ENCODE measurements around the gene PCBP3.

PCBP3 gene

GRCh38 chr21:45941717-45942546, 298.4 kb downstream of the PCBP3 start:
- Histone ChIP-seq H3K36me3 (no peaks in the 10 kb centered on the region), H3K27ac (no peak overlapping the region), H3K27me3 (ENCODE audit: insufficient read depth, low read depth, severe bottlenecking) (no peaks in the 10 kb centered on the region), H3K9me3 (ENCODE audit: severe bottlenecking) (no peaks in the 10 kb centered on the region), H3K4me3 (ENCODE audit: low read depth, low read length) (no peak overlapping the region)
- TF ChIP-seq CTCF (IDR thresholded peaks at IDR 0.05; ENCODE audit: low read depth, low read length), result no peak
- DNase-seq, result no peak

- H3K27ac ChIP-seq, result no peak overlapping the region
- H3K4me3 ChIP-seq (ENCODE audit: low read depth, low read length), result no peak overlapping the region
- no peak for TF ChIP-seq CTCF (IDR thresholded peaks at IDR 0.05; ENCODE audit: low read depth, low read length)
- no peaks in the 10 kb centered on the region for H3K27me3 ChIP-seq (ENCODE audit: insufficient read depth, low read depth, severe bottlenecking)
- no peak for DNase-seq
- H3K36me3 ChIP-seq, result no peaks in the 10 kb centered on the region
- no peaks in the 10 kb centered on the region for H3K9me3 ChIP-seq (ENCODE audit: severe bottlenecking)
These were observed 299.5 kb downstream of the PCBP3 start for GRCh38 chr21:45942755-45943629.

- TF ChIP-seq CTCF (IDR thresholded peaks at IDR 0.05; ENCODE audit: low read depth, low read length), result no peak
- no peaks in the 10 kb centered on the region for H3K9me3 ChIP-seq (ENCODE audit: severe bottlenecking)
- H3K27me3 ChIP-seq (ENCODE audit: insufficient read depth, low read depth, severe bottlenecking), result no peaks in the 10 kb centered on the region
- H3K36me3 ChIP-seq, result no peaks in the 10 kb centered on the region
- H3K27ac ChIP-seq, result no peak overlapping the region
- DNase-seq, result no peak
- H3K4me3 ChIP-seq (ENCODE audit: low read depth, low read length), result no peak overlapping the region
These were observed 300.4 kb downstream of the PCBP3 start for GRCh38 chr21:45943630-45944540.

- no peak overlapping the region for H3K4me3 ChIP-seq (ENCODE audit: low read depth, low read length)
- H3K27me3 ChIP-seq (ENCODE audit: insufficient read depth, low read depth, severe bottlenecking), result no peaks in the 10 kb centered on the region
- TF ChIP-seq CTCF (IDR thresholded peaks at IDR 0.05; ENCODE audit: low read depth, low read length), result no peak
- H3K27ac ChIP-seq, result no peak overlapping the region
- no peaks in the 10 kb centered on the region for H3K9me3 ChIP-seq (ENCODE audit: severe bottlenecking)
- DNase-seq, result no peak
- no peaks in the 10 kb centered on the region for H3K36me3 ChIP-seq
These were observed 301.1 kb downstream of the PCBP3 start for GRCh38 chr21:45944601-45945000.

- Histone ChIP-seq H3K27ac (no peak overlapping the region), H3K4me3 (ENCODE audit: low read depth, low read length) (no peak overlapping the region), H3K9me3 (ENCODE audit: severe bottlenecking) (no peaks in the 10 kb centered on the region), H3K27me3 (ENCODE audit: insufficient read depth, low read depth, severe bottlenecking) (no peaks in the 10 kb centered on the region), H3K36me3 (no peaks in the 10 kb centered on the region)
- DNase-seq, result no peak
- no peak for TF ChIP-seq CTCF (IDR thresholded peaks at IDR 0.05; ENCODE audit: low read depth, low read length)
These were observed 301.7 kb downstream of the PCBP3 start for GRCh38 chr21:45945066-45945867.

Data from WERI-Rb-1 (cell line).